Liver (tissue), 9 donors: ENCODE measurements around the gene B3GAT2. TPM values are rescaled to one million over a fixed set of nuclear protein-coding genes. Genes with fewer than 3 reads are reported as not detected.

Source experiments
- DNase-seq: peaks from one replicate; pipeline ENCODE4 v3.0.0-alpha.2; 2017; ENCODE audit warnings: low spot score
- H3K27ac ChIP-seq, 2 donors: one replicate each; pipeline ENCODE4 v1.7.0; 2013; ENCODE audit warnings: inconsistent platforms in 2 of 2, low read length in 2 of 2, control low read depth in 1 of 2, low read depth in 1 of 2, mild to moderate bottlenecking in 1 of 2
- H3K27me3 ChIP-seq, 4 donors: one replicate each; pipeline versions ENCODE4 v1.6.1 to v1.7.0; 2013; ENCODE audit warnings: low read length in 3 of 4, inconsistent platforms in 1 of 4, mild to moderate bottlenecking in 1 of 4, moderate library complexity in 1 of 4; ENCODE audit not compliant: control insufficient read depth in 4 of 4, insufficient read depth in 4 of 4
- H3K36me3 ChIP-seq, 4 donors: one replicate each; pipeline versions ENCODE4 v1.6.1 to v1.7.0; 2013; ENCODE audit warnings: low read length in 3 of 4, mild to moderate bottlenecking in 3 of 4, low read depth in 1 of 4, moderate library complexity in 1 of 4; ENCODE audit not compliant: control insufficient read depth in 4 of 4, insufficient read depth in 3 of 4
- H3K4me1 ChIP-seq, 4 donors: one replicate each; pipeline versions ENCODE4 v1.6.1 to v1.7.0; 2013; ENCODE audit warnings: low read length in 3 of 4, mild to moderate bottlenecking in 3 of 4, moderate library complexity in 1 of 4; ENCODE audit not compliant: control insufficient read depth in 4 of 4, insufficient read depth in 4 of 4
- H3K4me3 ChIP-seq, 3 donors: one replicate each; pipeline versions ENCODE4 v1.6.1 to v1.7.0; 2013; ENCODE audit warnings: low read length in 3 of 3, control low read depth in 1 of 3, low read depth in 1 of 3, mild to moderate bottlenecking in 1 of 3
- H3K9ac ChIP-seq, 2 donors: one replicate each; pipeline ENCODE4 v1.7.0; 2013; ENCODE audit warnings: low read length in 2 of 2, mild to moderate bottlenecking in 2 of 2, moderate library complexity in 2 of 2, control low read depth in 1 of 2, low read depth in 1 of 2
- H3K9me3 ChIP-seq, 4 donors: one replicate each; pipeline versions ENCODE4 v1.6.1 to v1.7.0; 2013; ENCODE audit warnings: low read length in 3 of 4; ENCODE audit not compliant: control insufficient read depth in 4 of 4
- EGR1 ChIP-seq, 2 donors: IDR thresholded peaks; 2 replicates each; pipeline ENCODE4 v1.6.1; 2016 to 2018; ENCODE audit warnings: antibody characterized with exemption in 2 of 2, low read depth in 2 of 2
- FOXA1 ChIP-seq: IDR thresholded peaks from 2 replicates; pipeline ENCODE4 v1.6.1; 2016; ENCODE audit warnings: antibody characterized with exemption
- FOXA2 ChIP-seq: IDR thresholded peaks from 2 replicates; pipeline ENCODE4 v1.6.1; 2016; ENCODE audit warnings: antibody characterized with exemption
- GABPA ChIP-seq, 2 donors: IDR thresholded peaks in 1 of 2; conservative IDR thresholded peaks in 1 of 2; 2 replicates each; pipeline ENCODE4 v1.6.1; 2016; ENCODE audit warnings: antibody characterized with exemption in 2 of 2, mild to moderate bottlenecking in 1 of 2, moderate library complexity in 1 of 2
- HNF4A ChIP-seq, 2 donors: conservative IDR thresholded peaks; 2 replicates each; pipeline ENCODE4 v1.6.1; 2016; ENCODE audit warnings: antibody characterized with exemption in 2 of 2, mild to moderate bottlenecking in 2 of 2
- HNF4G ChIP-seq: IDR thresholded peaks from 2 replicates; pipeline ENCODE4 v1.6.1; 2016; ENCODE audit warnings: antibody characterized with exemption
- JUND ChIP-seq, 2 donors: IDR thresholded peaks; 2 replicates each; pipeline ENCODE4 v1.6.1; 2016; ENCODE audit warnings: antibody characterized with exemption in 2 of 2
- MAX ChIP-seq: IDR thresholded peaks from 2 replicates; pipeline ENCODE4 v1.6.1; 2016; ENCODE audit warnings: antibody characterized with exemption
- NR2F2 ChIP-seq: IDR thresholded peaks from 2 replicates; pipeline ENCODE4 v1.6.1; 2016; ENCODE audit warnings: antibody characterized with exemption
- RAD21 ChIP-seq, 2 donors: IDR thresholded peaks; 2 replicates each; pipeline ENCODE4 v1.6.1; 2016; ENCODE audit warnings: antibody characterized with exemption in 2 of 2, mild to moderate bottlenecking in 2 of 2
- RXRA ChIP-seq, 2 donors: IDR thresholded peaks; 2 replicates each; pipeline ENCODE4 v1.6.1; 2017 to 2018; ENCODE audit warnings: antibody characterized with exemption in 2 of 2, mild to moderate bottlenecking in 1 of 2
- SP1 ChIP-seq: IDR thresholded peaks from 2 replicates; pipeline ENCODE4 v1.6.1; 2018; ENCODE audit warnings: antibody characterized with exemption, mild to moderate bottlenecking
- TAF1 ChIP-seq: conservative IDR thresholded peaks from 2 replicates; pipeline ENCODE4 v1.6.1; 2016; ENCODE audit warnings: antibody characterized with exemption, mild to moderate bottlenecking
- YY1 ChIP-seq: IDR thresholded peaks from 2 replicates; pipeline ENCODE4 v1.6.1; 2016; ENCODE audit warnings: antibody characterized with exemption, mild to moderate bottlenecking
- ZBTB33 ChIP-seq: IDR thresholded peaks from 2 replicates; pipeline ENCODE4 v1.6.1; 2016; ENCODE audit warnings: antibody characterized with exemption
- WGBS: extraction: QIAGEN DNeasy Blood & Tissue Kit; methylation state at CpG from one replicate; pipeline ENCODE4 v1.1.7; 2013; 5-methylcytosine and 5-hydroxymethylcytosine counted together
- polyA plus RNA-seq, 2 donors: library from polyadenylated mRNA; stranded (reverse) in 1 of 2; unstranded in 1 of 2; fragments of 200-250 nt in 1 of 2; fragments of >200 nt in 1 of 2; fragmentation: Nextera tagmentation in 1 of 2; extraction: Ambion mirVana in 1 of 2; gene quantifications; one replicate each; pipeline versions ENCODE4 v1.2.1 to v1.2.3, GENCODE V29; 2013 to 2015
- total RNA-seq, 2 donors: library from RNA; depleted of rRNA; stranded (reverse); fragments of >200 nt; gene quantifications; one replicate each; pipeline ENCODE4 v1.2.3, GENCODE V29; 2014
- TF ChIP-seq, protein P1 (sequence below): IDR thresholded peaks from 2 replicates; pipeline ENCODE4 v1.6.1; 2016; ENCODE audit warnings: antibody characterized with exemption
- donor health status: healthy.
- donor health status: healthy.
- donor health status: healthy.
- donor health status: healthy.
- donor health status: healthy.

The B3GAT2 gene
- total and polyA plus RNA-seq, 4 donors = under 0.01 to 0.97 (median 0.36) TPM

DNA sequence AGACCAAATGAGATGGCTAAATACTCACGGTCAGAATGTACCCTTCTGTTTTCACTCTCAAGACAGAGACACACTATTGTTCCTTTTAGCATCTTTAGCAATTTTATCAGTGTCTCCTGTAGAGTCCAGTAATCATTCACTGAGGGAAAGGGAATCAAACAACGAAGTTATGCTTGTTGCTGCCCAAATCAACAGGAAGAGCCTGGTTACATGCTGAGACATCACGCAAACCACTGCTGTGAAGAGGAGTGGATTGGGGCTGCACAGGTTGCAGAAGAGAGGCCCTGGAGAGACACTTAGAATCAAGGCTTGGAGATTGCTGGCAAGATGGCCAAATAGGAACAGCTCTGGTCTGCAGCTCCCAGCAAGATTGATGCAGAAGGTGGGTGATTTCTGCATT lies 40.5 kb upstream of the B3GAT2 start:
- no peak overlapping the region for H3K27ac ChIP-seq
- no peak overlapping the region for H3K9ac ChIP-seq
- no peak overlapping the region for H3K4me3 ChIP-seq
- TF ChIP-seq, protein P1, sequence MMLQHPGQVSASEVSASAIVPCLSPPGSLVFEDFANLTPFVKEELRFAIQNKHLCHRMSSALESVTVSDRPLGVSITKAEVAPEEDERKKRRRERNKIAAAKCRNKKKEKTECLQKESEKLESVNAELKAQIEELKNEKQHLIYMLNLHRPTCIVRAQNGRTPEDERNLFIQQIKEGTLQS = no peak
- TF ChIP-seq YY1 = no peak
- WGBS = 75% methylated on average over 3 of the region's 3 CpGs
- no peaks in the 10 kb centered on the region for H3K4me1 ChIP-seq
- no peaks in the 10 kb centered on the region for H3K9me3 ChIP-seq
- H3K27me3 ChIP-seq = no peaks in the 10 kb centered on the region
- DNase-seq = no peak
- H3K36me3 ChIP-seq = no peaks in the 10 kb centered on the region

- DNase-seq = no peak
- Histone ChIP-seq H3K36me3 (no peaks in the 10 kb centered on the region), H3K27ac (no peak overlapping the region), H3K9me3 (no peaks in the 10 kb centered on the region), H3K4me3 (no peak overlapping the region), H3K27me3 (no peaks in the 10 kb centered on the region), H3K9ac (no peak overlapping the region), H3K4me1 (no peaks in the 10 kb centered on the region)
- 76% methylated on average over 1 of the region's 1 CpG for WGBS
- no peak for TF ChIP-seq HNF4A (conservative IDR thresholded peaks at IDR 0.05)
- TF ChIP-seq MAX = no peak
- TF ChIP-seq TAF1 = no peak
- no peak for TF ChIP-seq RXRA (IDR thresholded peaks at IDR 0.05)
- no peak for TF ChIP-seq JUND (IDR thresholded peaks at IDR 0.05)
- no peak for TF ChIP-seq YY1
- TF ChIP-seq, protein P1 = no peak
- TF ChIP-seq GABPA (IDR thresholded peaks at IDR 0.05 in 1 of 2, conservative IDR thresholded peaks at IDR 0.05 in 1 of 2) = no peak
- no peak for TF ChIP-seq SP1
- TF ChIP-seq NR2F2 = no peak
- no peak for TF ChIP-seq HNF4G
- no peak for TF ChIP-seq FOXA2
These were observed 39.2 kb upstream of the B3GAT2 start for GRCh38 chr6:70996106-70996505.

DNA sequence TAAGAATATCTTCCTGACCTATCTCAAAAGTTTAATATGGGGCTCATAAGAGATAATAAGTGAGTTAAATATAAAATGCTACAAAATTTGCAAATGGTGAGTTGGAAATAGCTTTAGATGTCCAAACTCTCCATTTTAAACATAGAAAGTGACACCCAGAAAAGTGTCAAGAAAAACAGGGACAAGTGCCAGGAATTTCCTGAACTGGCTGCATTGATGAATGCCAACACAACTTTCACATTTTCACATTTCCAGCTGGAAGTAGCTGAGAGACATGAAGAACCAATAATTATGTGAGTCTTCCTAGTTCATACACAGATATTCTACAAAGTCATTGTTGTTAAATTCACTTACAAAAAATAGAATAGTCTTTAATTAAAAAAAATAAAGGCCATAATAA lies 38.6 kb upstream of the B3GAT2 start:
- Histone ChIP-seq H3K36me3 (no peaks in the 10 kb centered on the region), H3K27me3 (no peaks in the 10 kb centered on the region), H3K9me3 (no peaks in the 10 kb centered on the region), H3K4me1 (no peaks in the 10 kb centered on the region), H3K9ac (no peak overlapping the region), H3K4me3 (no peak overlapping the region), H3K27ac (no peak overlapping the region)
- TF ChIP-seq HNF4G (no peak), EGR1 (IDR thresholded peaks at IDR 0.05; ENCODE audit: low read depth in 2 of 2) (no peak), FOXA1 (no peak), SP1 (no peak), ZBTB33 (no peak), RXRA (IDR thresholded peaks at IDR 0.05) (no peak), TAF1 (no peak), RAD21 (IDR thresholded peaks at IDR 0.05) (no peak), JUND (IDR thresholded peaks at IDR 0.05) (no peak)
- TF ChIP-seq, protein P1 = no peak
- no peak for DNase-seq
